Transverse colon (tissue), 4 donors: ENCODE data around the gene PFKFB2.

Experiments
- CTCF ChIP-seq, 5 experiments: fragments of 200-600 bp in 3 of 5; fragments of 450-650 bp in 2 of 5; sonication (generic) in 3 of 5; IDR thresholded peaks; 1 replicate in 2 of 5; 2 replicates in 3 of 5; pipeline ENCODE4 v1.5.1; 2016 to 2017; ENCODE audit warnings: antibody characterized with exemption in 5 of 5, inconsistent platforms in 3 of 5, mild to moderate bottlenecking in 2 of 5, moderate library complexity in 1 of 5
- EP300 ChIP-seq: sonication (generic); formaldehyde crosslinking; IDR thresholded peaks from one replicate; pipeline ENCODE4 v1.6.1; 2017; ENCODE audit warnings: antibody characterized with exemption, low read depth
- POLR2A ChIP-seq: fragments of 450-650 bp; IDR thresholded peaks from one replicate; pipeline ENCODE4 v1.6.1; 2016; ENCODE audit warnings: antibody characterized with exemption, mild to moderate bottlenecking, moderate library complexity
- POLR2AphosphoS5 ChIP-seq, 3 donors: sonication (generic); formaldehyde crosslinking; IDR thresholded peaks; one replicate each; pipeline ENCODE4 v1.6.1; 2016; ENCODE audit warnings: antibody characterized with exemption in 3 of 3

GRCh38 chr1:207029701-207030521, 23.2 kb upstream of the PFKFB2 start:
- TF ChIP-seq POLR2A (no peak), CTCF (IDR thresholded peaks at IDR 0.05) (no peak), EP300 (no peak), POLR2AphosphoS5 (IDR thresholded peaks at IDR 0.05) (no peak)
